HCT116 (cell line): Measurements from ENCODE around the gene ANKRD62. TPM values are rescaled to one million over a fixed set of nuclear protein-coding genes. Genes with fewer than 3 reads are reported as not detected.

Experiments used
- ATAC-seq: fragments of 200-7000 bp; cut with Tn5 transposase; 2 replicates; pipeline ENCODE4 v1.9.1; 2020; ENCODE audit warnings: mild to moderate bottlenecking, moderate library complexity
- BruUV-seq: library from RNA; stranded (reverse); fragments of 400-500 nt; replicated peaks from 2 replicates; lab custom pipeline; 2021; lab: Mats Ljungman, UMichigan
- CTCF ChIA-PET: fragments of 300-600 bp; sonication (Branson Sonifier 250); formaldehyde crosslinking; loops from one replicate; lab custom pipeline; 2021; ENCODE audit warnings: antibody characterized with exemption; lab: Charles Lee
- POLR2A ChIA-PET: fragments of 300-600, 350-600 bp; sonication (Branson Sonifier 250); formaldehyde crosslinking; loops from one replicate; lab custom pipeline; 2021; ENCODE audit warnings: antibody characterized with exemption; lab: Charles Lee
- RAD21 ChIA-PET, 2 experiments: fragments of 300-600 bp; sonication (Branson Sonifier 250); formaldehyde crosslinking; loops; one replicate each; lab custom pipeline; 2023; ENCODE audit warnings: low total read pairs in 2 of 2; ENCODE audit not compliant: uncharacterized antibody in 2 of 2, unreplicated experiment in 2 of 2, low non-redundant PET in 1 of 2; lab: Charles Lee
- DNase-seq: peaks from one replicate; pipeline ENCODE4 v3.0.0-alpha.2; 2010; ENCODE audit warnings: low read depth, low spot score
- H2AFZ ChIP-seq: fragments of 200-600 bp; shearing (Covaris generic), sonication (generic); 2 replicates; pipeline ENCODE4 v1.6.1; 2017; ENCODE audit warnings: low read depth, mixed run types, mixed read lengths, antibody characterized with exemption, low read length; ENCODE audit not compliant: poor library complexity, severe bottlenecking
- H3K27ac ChIP-seq: 2 replicates; pipeline ENCODE4 v1.5.1; 2012; ENCODE audit warnings: low read depth, low read length
- H3K27me3 ChIP-seq: fragments of 200-600 bp; sonication (generic); 2 replicates; pipeline ENCODE4 v1.6.1; 2016; ENCODE audit warnings: mixed run types, low read length, mixed read lengths; ENCODE audit not compliant: insufficient read depth
- H3K36me3 ChIP-seq, 2 experiments: fragments of 200-500 bp in 1 of 2; fragments of 200-600 bp in 1 of 2; sonication (Bioruptor generic) in 1 of 2; sonication (generic) in 1 of 2; 2 replicates each; pipeline versions ENCODE4 v1.5.1 to v1.6.1; 2014 to 2016; ENCODE audit warnings: low read length in 2 of 2, inconsistent platforms in 1 of 2, mixed read lengths in 1 of 2, mixed run types in 1 of 2; ENCODE audit not compliant: insufficient read depth in 2 of 2, control insufficient read depth in 1 of 2
- H3K4me1 ChIP-seq, 2 experiments: fragments of 200-600 bp in 1 of 2; sonication (generic) in 1 of 2; 2 replicates each; pipeline versions ENCODE4 v1.5.1 to v1.6.1; 2012 to 2017; ENCODE audit warnings: low read length in 2 of 2, inconsistent platforms in 1 of 2, mild to moderate bottlenecking in 1 of 2, mixed read lengths in 1 of 2, mixed run types in 1 of 2, moderate library complexity in 1 of 2; ENCODE audit not compliant: insufficient read depth in 2 of 2, control insufficient read depth in 1 of 2
- H3K4me2 ChIP-seq: fragments of 200-600 bp; sonication (generic); 2 replicates; pipeline ENCODE4 v1.6.1; 2017; ENCODE audit warnings: mixed run types, low read length, mixed read lengths
- H3K4me3 ChIP-seq, 2 experiments: fragments of 200-600 bp in 1 of 2; sonication (generic) in 1 of 2; replicated peaks in 1 of 2; 2 replicates each; pipeline ENCODE4 v1.5.1; 2011 to 2016; ENCODE audit warnings: low read length in 2 of 2, control low read depth in 1 of 2, low read depth in 1 of 2, mild to moderate bottlenecking in 1 of 2, mixed read lengths in 1 of 2, mixed run types in 1 of 2
- H3K79me2 ChIP-seq: fragments of 200-600 bp; sonication (generic); 2 replicates; pipeline ENCODE4 v1.6.1; 2017; ENCODE audit warnings: mild to moderate bottlenecking, mixed run types, low read length, moderate library complexity, mixed read lengths; ENCODE audit not compliant: insufficient read depth
- H3K9ac ChIP-seq: fragments of 200-600 bp; sonication (generic); 2 replicates; pipeline ENCODE4 v1.6.1; 2016; ENCODE audit warnings: low read length, mixed read lengths
- H3K9me2 ChIP-seq: fragments of 200-600 bp; sonication (generic), shearing (Covaris generic); 2 replicates; pipeline ENCODE4 v1.6.1; 2017; ENCODE audit warnings: mixed run types, mild to moderate bottlenecking, moderate library complexity; ENCODE audit not compliant: insufficient read depth
- H3K9me3 ChIP-seq, 2 experiments: fragments of 200-500 bp in 1 of 2; fragments of 200-600 bp in 1 of 2; sonication (Bioruptor generic) in 1 of 2; sonication (generic) in 1 of 2; 2 replicates each; pipeline ENCODE4 v1.6.1; 2014 to 2017; ENCODE audit warnings: low read length in 2 of 2, mixed read lengths in 2 of 2, inconsistent platforms in 1 of 2, low read depth in 1 of 2, mild to moderate bottlenecking in 1 of 2, mixed run types in 1 of 2, moderate library complexity in 1 of 2; ENCODE audit not compliant: control insufficient read depth in 1 of 2, insufficient read depth in 1 of 2
- H4K20me1 ChIP-seq: fragments of 200-600 bp; sonication (generic), shearing (Covaris generic); 2 replicates; pipeline ENCODE4 v1.6.1; 2017; ENCODE audit warnings: mixed run types, mild to moderate bottlenecking, moderate library complexity; ENCODE audit not compliant: insufficient read depth
- CBX3 ChIP-seq: IDR thresholded peaks from 2 replicates; pipeline ENCODE4 v1.6.1; 2012; ENCODE audit warnings: low read depth
- CEBPB ChIP-seq: IDR thresholded peaks from 2 replicates; pipeline ENCODE4 v1.6.1; 2012; ENCODE audit warnings: low read depth
- EGR1 ChIP-seq: IDR thresholded peaks from 2 replicates; pipeline ENCODE4 v1.6.1; 2012; ENCODE audit warnings: low read depth
- ELF1 ChIP-seq: IDR thresholded peaks from 2 replicates; pipeline ENCODE4 v1.6.1; 2012; ENCODE audit warnings: low read depth, borderline replicate concordance
- JUND ChIP-seq: IDR thresholded peaks from 2 replicates; pipeline ENCODE4 v1.6.1; 2012
- POLR2AphosphoS5 ChIP-seq: IDR thresholded peaks from 2 replicates; pipeline ENCODE4 v1.6.1; 2011; ENCODE audit warnings: mild to moderate bottlenecking, low read depth, low read length, moderate library complexity
- SIN3A ChIP-seq: IDR thresholded peaks from 2 replicates; pipeline ENCODE4 v1.6.1; 2012; ENCODE audit warnings: low read depth
- ZFX ChIP-seq: fragments of 450-650 bp; IDR thresholded peaks from 2 replicates; pipeline ENCODE4 v1.6.1; 2017
- ZNF274 ChIP-seq: fragments of 200-500 bp; sonication (Bioruptor generic); IDR thresholded peaks from 2 replicates; pipeline ENCODE4 v1.6.1; 2014; ENCODE audit warnings: mild to moderate bottlenecking, low read depth, low read length, inconsistent platforms
- intact Hi-C: fragments of 100-400 bp; cut with micrococcal nuclease; formaldehyde crosslinking; loops from 2 replicates; pipeline ENCODE4 v1.10.0; 2022
- total RNA-seq: library from RNA; stranded (reverse); gene quantifications from one replicate; pipeline ENCODE4 v1.2.1, GENCODE V29; 2021; ENCODE audit not compliant: unreplicated experiment
- TF ChIP-seq, protein P1 (sequence below): IDR thresholded peaks from 2 replicates; pipeline ENCODE4 v1.6.1; 2012; ENCODE audit warnings: low read depth

ANKRD62 gene
- total RNA-seq, 1 experiment from 2014 or later: 0.34 TPM

DNA sequence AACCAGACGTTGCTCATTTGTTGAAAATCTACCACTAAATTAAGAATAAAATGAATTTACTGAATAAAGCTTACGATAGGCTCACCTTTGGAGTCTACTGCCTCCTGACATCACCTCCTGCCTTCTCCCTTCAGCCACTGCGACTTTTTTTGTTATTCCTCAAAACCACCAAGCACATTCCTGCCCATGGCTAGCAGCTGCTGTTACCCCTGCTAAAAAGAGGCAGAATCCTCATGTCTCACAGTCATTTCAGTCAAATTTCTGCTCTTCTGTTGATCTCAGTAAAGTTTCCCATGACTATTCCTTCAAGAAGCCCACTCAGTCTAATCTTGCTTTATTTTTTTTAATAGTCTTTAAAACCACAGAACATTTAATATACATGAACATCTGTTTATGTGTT lies 40.8 kb upstream of the ANKRD62 start:
- POLR2A ChIA-PET: no interaction called here

DNA sequence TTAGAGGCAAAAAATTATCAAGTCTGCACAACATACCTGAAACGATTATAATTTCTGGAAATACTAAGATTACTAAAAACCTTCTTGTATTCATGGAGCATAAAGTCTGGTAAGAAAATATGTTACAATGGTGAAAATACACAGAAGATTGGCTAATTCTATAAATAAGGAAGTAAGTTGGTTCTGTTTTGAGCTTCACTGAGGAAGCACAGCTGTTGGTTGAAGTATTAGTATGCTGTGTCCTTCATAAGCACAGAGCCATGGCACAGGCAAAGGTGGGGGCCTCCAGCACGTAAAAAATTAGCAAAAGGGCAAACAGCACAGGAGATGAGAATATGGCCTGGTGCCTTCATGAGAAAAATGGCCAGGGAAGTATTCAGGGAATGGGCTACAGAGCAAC lies 40.4 kb upstream of the ANKRD62 start:
- ATAC-seq: no peak
- ChIA-PET RAD21 (no interaction called here), CTCF (no interaction called here), POLR2A (no interaction called here)
- H4K20me1 ChIP-seq: no peaks in the 10 kb centered on the region
- H3K27ac ChIP-seq: no peak overlapping the region
- DNase-seq: no peak
- no peak overlapping the region for H3K9ac ChIP-seq
- H2AFZ ChIP-seq: no peak overlapping the region
- no peaks in the 10 kb centered on the region for H3K9me3 ChIP-seq
- no peak for TF ChIP-seq CBX3
- no peak for TF ChIP-seq ZNF274
- no peak for TF ChIP-seq POLR2AphosphoS5
- TF ChIP-seq JUND: no peak
- TF ChIP-seq ELF1: no peak
- no peak for TF ChIP-seq CEBPB
- TF ChIP-seq, protein P1, sequence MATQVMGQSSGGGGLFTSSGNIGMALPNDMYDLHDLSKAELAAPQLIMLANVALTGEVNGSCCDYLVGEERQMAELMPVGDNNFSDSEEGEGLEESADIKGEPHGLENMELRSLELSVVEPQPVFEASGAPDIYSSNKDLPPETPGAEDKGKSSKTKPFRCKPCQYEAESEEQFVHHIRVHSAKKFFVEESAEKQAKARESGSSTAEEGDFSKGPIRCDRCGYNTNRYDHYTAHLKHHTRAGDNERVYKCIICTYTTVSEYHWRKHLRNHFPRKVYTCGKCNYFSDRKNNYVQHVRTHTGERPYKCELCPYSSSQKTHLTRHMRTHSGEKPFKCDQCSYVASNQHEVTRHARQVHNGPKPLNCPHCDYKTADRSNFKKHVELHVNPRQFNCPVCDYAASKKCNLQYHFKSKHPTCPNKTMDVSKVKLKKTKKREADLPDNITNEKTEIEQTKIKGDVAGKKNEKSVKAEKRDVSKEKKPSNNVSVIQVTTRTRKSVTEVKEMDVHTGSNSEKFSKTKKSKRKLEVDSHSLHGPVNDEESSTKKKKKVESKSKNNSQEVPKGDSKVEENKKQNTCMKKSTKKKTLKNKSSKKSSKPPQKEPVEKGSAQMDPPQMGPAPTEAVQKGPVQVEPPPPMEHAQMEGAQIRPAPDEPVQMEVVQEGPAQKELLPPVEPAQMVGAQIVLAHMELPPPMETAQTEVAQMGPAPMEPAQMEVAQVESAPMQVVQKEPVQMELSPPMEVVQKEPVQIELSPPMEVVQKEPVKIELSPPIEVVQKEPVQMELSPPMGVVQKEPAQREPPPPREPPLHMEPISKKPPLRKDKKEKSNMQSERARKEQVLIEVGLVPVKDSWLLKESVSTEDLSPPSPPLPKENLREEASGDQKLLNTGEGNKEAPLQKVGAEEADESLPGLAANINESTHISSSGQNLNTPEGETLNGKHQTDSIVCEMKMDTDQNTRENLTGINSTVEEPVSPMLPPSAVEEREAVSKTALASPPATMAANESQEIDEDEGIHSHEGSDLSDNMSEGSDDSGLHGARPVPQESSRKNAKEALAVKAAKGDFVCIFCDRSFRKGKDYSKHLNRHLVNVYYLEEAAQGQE: no peak
- no peak for TF ChIP-seq EGR1
- no peak for TF ChIP-seq ZFX
- H3K36me3 ChIP-seq: no peaks in the 10 kb centered on the region
- no peaks in the 10 kb centered on the region for H3K9me2 ChIP-seq
- H3K27me3 ChIP-seq: no peaks in the 10 kb centered on the region
- no TSS peak for BruUV-seq
- no peak overlapping the region for H3K4me2 ChIP-seq
- H3K79me2 ChIP-seq: no peaks in the 10 kb centered on the region
- no peak overlapping the region for H3K4me3 ChIP-seq
- intact Hi-C loops: no loop called here
- no peaks in the 10 kb centered on the region for H3K4me1 ChIP-seq

More for the DNA sequence above, 40.8 kb upstream of the ANKRD62 start:
- H3K9me3 ChIP-seq: no peaks in the 10 kb centered on the region
- no peaks in the 10 kb centered on the region for H3K36me3 ChIP-seq
- H3K9me2 ChIP-seq: no peaks in the 10 kb centered on the region
- H3K4me1 ChIP-seq: no peaks in the 10 kb centered on the region
- no TSS peak for BruUV-seq
- DNase-seq: no peak
- H3K79me2 ChIP-seq: no peaks in the 10 kb centered on the region
- ChIA-PET RAD21 (no interaction called here), CTCF (no interaction called here)
- no peaks in the 10 kb centered on the region for H3K27me3 ChIP-seq
- H4K20me1 ChIP-seq: no peaks in the 10 kb centered on the region
- no peak for ATAC-seq
- H3K4me2 ChIP-seq: no peak overlapping the region
- H3K9ac ChIP-seq: no peak overlapping the region
- H3K4me3 ChIP-seq: no peak overlapping the region
- no peak overlapping the region for H2AFZ ChIP-seq
- no peak overlapping the region for H3K27ac ChIP-seq
- TF ChIP-seq SIN3A: no peak
- intact Hi-C loops: no loop called here
